Astrocyte of the cerebellum (primary cell): ENCODE results near the gene NENF.

Experiments
- DNase-seq: peaks from one replicate; pipeline ENCODE4 v3.0.0-alpha.2; 2011; ENCODE audit warnings: low read depth
- H3K4me3 ChIP-seq: 2 replicates; pipeline ENCODE4 v1.5.1; 2011; ENCODE audit warnings: mild to moderate bottlenecking, low read depth, low read length, moderate library complexity
- CTCF ChIP-seq: IDR thresholded peaks from 2 replicates; pipeline ENCODE4 v1.5.1; 2012; ENCODE audit warnings: low read length, low read depth, moderate library complexity, mild to moderate bottlenecking; ENCODE audit errors: missing control alignments
- in situ Hi-C: cut with HindIII; loops from 2 replicates; pipeline ENCODE4 v1.10.0; 2017; ENCODE audit warnings: low sequenced_read_pairs

The NENF gene

GRCh38 chr1:212414328-212415106, 18.2 kb upstream of the NENF start, which contains the start of gene PACC1:
Gene PACC1 (minus strand): TSS chr1:212414886. CDS start chr1:212414757, 129 bp downstream.
- H3K4me3 ChIP-seq: peak within 1 kb of the TSS; percentile 63
- DNase-seq: peak; percentile 43
- in situ Hi-C loops: no loop called here
- no peak for TF ChIP-seq CTCF

- H3K4me3 ChIP-seq: peak overlapping the region; percentile 63
- in situ Hi-C loops: no loop called here
- no peak for DNase-seq
- no peak for TF ChIP-seq CTCF
These were observed 17.4 kb upstream of the NENF start for GRCh38 chr1:212415107-212415841.

- no peak overlapping the region for H3K4me3 ChIP-seq
- TF ChIP-seq CTCF: no peak
- in situ Hi-C loops: no loop called here
- DNase-seq: no peak
These were observed 11.6 kb upstream of the NENF start for GRCh38 chr1:212421165-212421564.

GRCh38 chr1:212423879-212424278, 8.8 kb upstream of the NENF start:
- H3K4me3 ChIP-seq: no peak overlapping the region
- in situ Hi-C loops: no loop called here
- no peak for DNase-seq
- no peak for TF ChIP-seq CTCF

GRCh38 chr1:212428496-212428895, 4.2 kb upstream of the NENF start:
- DNase-seq: no peak
- no peak for TF ChIP-seq CTCF
- in situ Hi-C loops: no loop called here
- H3K4me3 ChIP-seq: no peak overlapping the region

- DNase-seq: no peak
- H3K4me3 ChIP-seq: no peak overlapping the region
- in situ Hi-C loops: no loop called here
- TF ChIP-seq CTCF: no peak
These were observed 2.3 kb upstream of the NENF start for GRCh38 chr1:212430416-212430815.
